Astrocyte of the spinal cord (primary cell): ENCODE data around the gene AHNAK.
"Not testable (repeated sequence)": the region's sequence is repeated elsewhere in the genome, so short reads cannot be mapped to it uniquely, and the experiment has no call there.

Experiments
- DNase-seq: peaks from one replicate; pipeline ENCODE4 v3.0.0; 2011; ENCODE audit warnings: low read depth, low spot score
- H3K4me3 ChIP-seq: 2 replicates; pipeline ENCODE4 v1.5.1; 2011; ENCODE audit warnings: low read depth, mild to moderate bottlenecking, low read length, moderate library complexity
- CTCF ChIP-seq: IDR thresholded peaks from 2 replicates; pipeline ENCODE4 v1.5.1; 2012; ENCODE audit warnings: low read depth, mild to moderate bottlenecking, low read length, inconsistent platforms
- in situ Hi-C: cut with HindIII; loops from 2 replicates; pipeline ENCODE4 v1.10.0; 2017; ENCODE audit warnings: low sequenced_read_pairs

The AHNAK gene

GRCh38 chr11:62390722-62391121, 155.9 kb downstream of the AHNAK start:
- H3K4me3 ChIP-seq: no peak overlapping the region
- no peak for TF ChIP-seq CTCF
- DNase-seq: no peak
- in situ Hi-C loops: no loop called here

GRCh38 chr11:62390237-62390636, 156.4 kb downstream of the AHNAK start:
- no peak for TF ChIP-seq CTCF
- no peak overlapping the region for H3K4me3 ChIP-seq
- no peak for DNase-seq
- in situ Hi-C loops: no loop called here

- no peak for DNase-seq
- no peak overlapping the region for H3K4me3 ChIP-seq
- TF ChIP-seq CTCF: no peak
- in situ Hi-C loops: no loop called here
These were observed 157.6 kb downstream of the AHNAK start for GRCh38 chr11:62388999-62389398.

- no peak overlapping the region for H3K4me3 ChIP-seq
- in situ Hi-C loops: no loop called here
- DNase-seq: no peak
- TF ChIP-seq CTCF: no peak
These were observed 159.2 kb downstream of the AHNAK start for GRCh38 chr11:62387381-62387780.

- H3K4me3 ChIP-seq, in situ Hi-C loops, DNase-seq: not testable (repeated sequence)
These were observed 160.5 kb downstream of the AHNAK start for GRCh38 chr11:62386083-62386482.

GRCh38 chr11:62383822-62384221, 162.8 kb downstream of the AHNAK start:
- TF ChIP-seq CTCF: no peak
- in situ Hi-C loops: no loop called here
- no peak overlapping the region for H3K4me3 ChIP-seq
- DNase-seq: no peak
